ENCODE results near the gene SOD3.

Gene SOD3, protein sequence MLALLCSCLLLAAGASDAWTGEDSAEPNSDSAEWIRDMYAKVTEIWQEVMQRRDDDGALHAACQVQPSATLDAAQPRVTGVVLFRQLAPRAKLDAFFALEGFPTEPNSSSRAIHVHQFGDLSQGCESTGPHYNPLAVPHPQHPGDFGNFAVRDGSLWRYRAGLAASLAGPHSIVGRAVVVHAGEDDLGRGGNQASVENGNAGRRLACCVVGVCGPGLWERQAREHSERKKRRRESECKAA

DNA sequence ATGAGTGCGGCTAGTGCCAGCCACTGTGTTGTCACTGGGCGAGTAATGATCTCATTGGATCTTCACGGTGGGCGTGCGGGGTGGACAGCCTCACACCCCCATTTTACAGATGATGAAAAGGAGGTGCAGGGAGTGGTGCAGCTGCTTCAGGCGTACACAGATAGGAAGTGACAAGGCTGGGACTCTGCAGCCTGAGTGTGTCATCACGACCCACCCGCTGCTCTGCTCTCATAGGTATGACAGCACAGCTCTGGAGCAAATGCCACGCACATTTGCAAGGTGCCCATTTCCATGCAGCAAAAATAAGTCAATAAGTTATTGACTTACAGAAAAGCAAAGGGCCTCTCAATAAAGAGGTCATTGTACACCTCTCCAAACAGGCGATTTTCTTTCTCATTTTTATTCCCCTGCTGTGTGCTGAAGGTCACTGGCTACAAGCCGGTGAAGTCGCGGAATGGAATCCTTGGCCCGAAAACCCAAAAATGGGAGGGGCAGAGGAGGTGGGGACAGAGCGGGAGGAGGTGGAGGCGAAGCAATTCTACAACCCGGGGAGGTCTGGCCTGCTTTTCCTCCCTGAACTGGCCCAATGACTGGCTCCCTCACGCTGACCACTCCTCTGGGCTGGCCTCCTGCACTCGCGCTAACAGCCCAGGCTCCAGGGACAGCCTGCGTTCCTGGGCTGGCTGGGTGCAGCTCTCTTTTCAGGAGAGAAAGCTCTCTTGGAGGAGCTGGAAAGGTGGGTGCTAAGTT lies at the start of gene SOD3:
SOD3 (plus strand) TSS at position 658 of the 750 bp plus-strand sequence. CDS start 3,949 bp downstream, outside the sequence.
- DNase-seq (ENCODE audit: low read depth in 2 of 2), result no peak

DNA sequence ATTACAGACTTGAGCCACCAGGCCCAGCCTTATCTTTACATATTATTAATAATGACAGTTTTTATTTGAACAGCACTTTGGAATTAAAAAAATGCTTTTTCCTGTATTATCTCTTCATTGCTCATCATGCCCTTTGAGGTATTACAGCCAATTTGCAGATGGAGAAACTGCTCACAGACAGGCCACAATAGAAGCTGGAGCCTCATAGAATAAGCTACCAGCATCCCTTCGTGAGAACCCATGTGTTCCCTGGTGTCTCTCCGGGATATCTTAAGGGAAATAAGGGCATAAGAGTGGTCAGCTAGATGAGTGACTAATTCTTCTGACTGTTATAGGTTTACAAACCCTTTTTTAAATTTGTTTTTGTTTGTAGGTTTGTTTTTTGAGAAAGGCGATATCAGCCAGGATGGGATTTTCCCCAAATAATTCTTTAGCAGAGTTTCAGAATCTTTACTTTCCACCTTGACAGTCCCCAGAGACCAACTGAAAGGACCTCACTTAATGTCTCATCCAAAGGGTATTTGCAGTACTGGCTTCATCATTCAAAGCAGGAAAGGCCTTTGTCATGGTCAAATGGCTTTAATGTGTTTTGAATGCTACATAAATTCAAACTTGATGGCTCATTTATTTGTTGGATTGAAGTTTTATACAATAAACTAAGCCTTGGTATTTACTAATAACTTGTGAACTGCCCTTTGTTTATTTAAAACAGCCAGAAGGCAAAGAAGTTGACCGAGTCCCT lies 48.0 kb upstream of the SOD3 start:
- no peak for DNase-seq (ENCODE audit: low read depth in 2 of 2)

DNA sequence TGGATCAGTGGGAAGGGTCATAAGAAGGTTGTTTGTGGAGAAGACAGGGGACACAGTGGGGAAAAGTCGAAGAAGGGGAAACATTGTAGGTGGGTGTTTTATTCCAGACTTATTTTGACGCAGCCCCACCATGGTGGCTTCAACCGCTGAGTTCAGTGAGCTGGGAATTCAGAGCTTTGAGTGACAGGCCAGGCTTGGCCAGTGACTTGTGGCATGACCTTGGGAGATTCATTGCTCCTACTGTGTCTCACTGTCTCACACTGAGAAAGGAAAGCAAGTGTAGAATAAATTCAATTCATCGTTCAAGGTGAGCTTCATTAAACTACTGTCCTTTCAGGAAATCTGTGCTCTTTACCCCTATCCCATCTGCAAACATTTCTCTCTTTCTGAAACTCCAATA lies 47.4 kb upstream of the SOD3 start:
- no peak for DNase-seq (ENCODE audit: low read depth in 2 of 2)

DNA sequence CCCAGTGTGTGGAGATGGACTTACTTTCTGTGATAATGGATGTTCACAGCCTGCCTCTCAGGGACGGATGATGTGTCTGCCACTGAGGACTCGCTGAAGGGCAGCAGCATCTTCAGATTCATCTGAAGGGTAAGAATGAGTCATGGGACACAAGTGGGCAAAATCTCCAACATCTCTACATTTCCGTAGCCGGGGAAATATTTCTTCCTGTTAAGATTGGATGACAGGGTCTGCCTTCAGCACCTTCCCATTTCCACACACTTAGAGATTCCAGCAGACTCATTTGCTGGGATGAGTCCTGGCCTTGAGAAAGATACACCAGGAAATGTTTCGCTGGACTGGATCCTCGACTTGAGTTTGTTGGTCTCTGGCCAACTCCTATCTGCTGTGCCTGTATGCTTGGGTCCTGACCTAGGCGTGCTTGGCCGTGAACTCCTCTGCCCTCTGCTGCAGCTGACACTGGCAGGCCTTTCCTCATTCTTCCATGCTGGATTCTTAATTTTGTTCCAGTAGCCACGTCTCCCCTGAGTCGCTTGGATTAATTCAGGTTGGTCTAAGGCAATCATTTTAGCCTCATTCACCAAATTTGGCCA lies 46.5 kb upstream of the SOD3 start:
- no peak for DNase-seq (ENCODE audit: low read depth in 2 of 2)

DNA sequence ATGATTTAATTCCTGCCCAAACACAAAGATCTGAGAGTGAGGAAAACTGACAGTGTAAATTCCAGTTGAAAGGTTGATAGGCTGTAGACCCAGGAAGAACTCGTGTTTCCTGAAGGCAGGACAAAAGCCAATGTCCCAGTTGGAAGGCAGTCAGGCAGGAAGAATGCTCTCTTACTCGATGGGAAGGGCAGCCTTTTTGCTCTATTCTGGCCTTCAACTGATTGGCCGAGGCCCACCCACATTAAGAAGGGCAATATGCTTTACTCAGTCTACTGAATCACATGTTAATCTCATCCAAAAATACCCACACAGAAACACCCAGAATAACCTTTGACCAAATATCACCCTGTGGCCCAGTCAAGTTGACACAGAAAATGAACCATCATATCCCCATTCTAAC lies 45.3 kb upstream of the SOD3 start:
- no peak for DNase-seq (ENCODE audit: low read depth in 2 of 2)

DNA sequence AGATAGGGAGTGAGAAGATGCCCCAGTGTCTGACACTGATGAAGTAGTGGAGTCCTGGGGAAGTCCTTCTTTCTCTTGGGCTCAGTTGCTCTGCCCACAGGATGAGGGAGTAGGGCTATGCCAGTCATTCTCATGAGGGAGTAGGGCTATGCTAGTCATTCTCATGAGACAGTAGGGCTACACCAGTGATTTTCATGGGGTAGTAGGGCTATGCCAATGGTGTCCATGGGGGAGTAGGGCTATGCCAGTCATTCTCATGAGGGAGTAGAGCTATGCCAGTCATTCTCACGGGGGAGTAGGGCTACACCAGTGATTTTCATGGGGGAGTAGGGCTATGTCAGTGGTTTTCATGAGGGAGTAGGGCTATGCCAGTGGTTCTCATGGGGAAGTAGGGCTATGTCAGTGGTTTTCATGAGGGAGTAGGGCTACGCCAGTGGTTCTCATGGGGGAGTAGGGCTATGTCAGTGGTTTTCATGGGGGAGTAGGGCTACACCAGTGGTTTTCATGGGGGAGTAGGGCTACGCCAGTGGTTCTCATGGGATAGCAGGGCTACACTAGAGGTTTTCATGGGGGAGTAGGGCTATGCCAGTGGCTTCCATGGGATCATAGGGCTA lies 43.3 kb upstream of the SOD3 start:
- DNase-seq (ENCODE audit: low read depth in 2 of 2), result no peak

DNA sequence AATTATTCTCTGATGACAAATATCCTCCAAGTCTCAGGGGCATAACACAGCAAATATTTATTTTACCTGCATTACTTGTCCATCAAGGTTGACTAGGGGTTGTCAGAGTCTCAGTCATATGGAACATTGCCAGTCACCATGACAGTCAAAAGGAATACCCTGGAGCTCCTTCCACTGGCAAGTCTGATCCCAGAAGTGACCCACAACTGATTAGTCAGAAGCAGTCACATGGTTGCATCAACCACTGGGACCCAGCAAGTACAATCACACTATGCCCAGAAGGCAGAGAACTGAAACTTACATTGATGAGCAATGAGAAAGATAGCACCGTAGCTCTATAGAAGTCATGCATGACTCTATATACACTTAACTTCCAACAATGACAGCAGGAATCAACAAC lies 41.9 kb upstream of the SOD3 start:
- DNase-seq (ENCODE audit: low read depth in 2 of 2), result no peak

DNA sequence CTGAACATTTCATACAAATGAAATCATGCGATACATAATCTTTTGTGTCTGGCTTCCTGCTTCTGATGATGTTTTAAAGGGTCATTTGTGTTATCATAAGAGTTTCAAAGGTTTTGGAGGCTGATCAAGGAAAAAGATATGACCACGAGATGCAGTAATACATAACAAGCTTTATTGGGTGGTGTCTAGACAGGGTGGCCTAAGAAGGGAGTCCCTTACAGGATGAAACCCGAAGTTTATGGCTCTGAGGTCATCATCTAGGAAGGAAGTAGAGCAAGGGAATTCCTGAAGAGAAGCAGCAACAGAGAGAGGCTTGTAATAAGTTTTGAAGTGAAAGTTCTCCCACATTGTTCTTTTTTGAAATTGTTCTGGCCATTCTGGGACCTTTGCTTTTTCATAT lies 40.8 kb upstream of the SOD3 start:
- DNase-seq (ENCODE audit: low read depth in 2 of 2), result no peak

DNA sequence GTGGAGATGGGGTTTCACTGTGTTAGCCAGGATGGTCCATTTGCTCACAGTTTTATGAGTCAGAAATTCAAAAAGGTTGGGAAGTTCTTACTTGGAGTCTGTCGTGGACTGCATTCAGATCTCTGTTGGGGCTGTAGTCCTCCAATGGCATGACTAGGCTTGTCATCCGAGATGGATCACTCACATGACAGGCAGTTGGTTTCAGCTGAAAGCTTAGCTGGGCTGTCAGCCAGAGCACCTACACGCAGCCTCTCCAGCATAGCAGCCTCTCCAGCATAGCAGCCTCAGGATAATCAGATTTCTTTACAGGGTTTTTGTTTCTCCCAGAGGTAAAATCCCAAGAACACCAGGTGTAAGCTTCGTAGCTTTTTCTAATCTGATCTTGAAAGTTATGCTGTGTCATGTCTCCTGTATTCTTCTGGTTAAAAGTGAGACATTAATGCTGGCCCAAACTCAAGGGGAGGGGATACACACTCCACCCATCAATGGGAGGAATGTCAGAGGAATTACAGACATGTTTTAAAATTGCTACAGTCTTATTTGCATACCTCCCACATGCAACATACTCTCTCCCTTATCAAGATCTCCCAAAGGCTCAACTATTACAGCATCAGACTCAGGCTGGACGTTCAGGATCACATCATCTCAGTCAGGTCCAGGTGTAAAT lies 31.6 kb upstream of the SOD3 start:
- DNase-seq (ENCODE audit: low read depth in 2 of 2), result no peak

DNA sequence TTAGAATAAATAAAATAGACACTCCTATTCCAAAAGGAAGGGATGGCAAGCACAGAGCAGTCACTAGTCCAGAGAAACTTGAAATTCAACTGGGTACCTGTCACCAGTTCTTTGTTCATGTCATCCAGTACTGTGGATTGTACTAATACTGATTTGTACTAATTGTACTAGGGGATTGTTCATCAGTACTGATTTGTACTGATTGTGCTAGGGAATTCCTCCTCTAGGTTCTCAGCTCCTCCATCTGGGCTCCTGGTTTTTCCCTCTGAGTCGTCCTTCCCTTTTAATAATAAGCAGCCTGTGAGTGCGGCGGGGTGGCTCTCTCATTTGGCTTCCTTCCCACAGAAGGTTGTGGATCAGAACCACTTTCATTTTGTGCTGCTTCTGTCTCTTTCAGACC lies 31.0 kb upstream of the SOD3 start:
- no peak for DNase-seq (ENCODE audit: low read depth in 2 of 2)

DNA sequence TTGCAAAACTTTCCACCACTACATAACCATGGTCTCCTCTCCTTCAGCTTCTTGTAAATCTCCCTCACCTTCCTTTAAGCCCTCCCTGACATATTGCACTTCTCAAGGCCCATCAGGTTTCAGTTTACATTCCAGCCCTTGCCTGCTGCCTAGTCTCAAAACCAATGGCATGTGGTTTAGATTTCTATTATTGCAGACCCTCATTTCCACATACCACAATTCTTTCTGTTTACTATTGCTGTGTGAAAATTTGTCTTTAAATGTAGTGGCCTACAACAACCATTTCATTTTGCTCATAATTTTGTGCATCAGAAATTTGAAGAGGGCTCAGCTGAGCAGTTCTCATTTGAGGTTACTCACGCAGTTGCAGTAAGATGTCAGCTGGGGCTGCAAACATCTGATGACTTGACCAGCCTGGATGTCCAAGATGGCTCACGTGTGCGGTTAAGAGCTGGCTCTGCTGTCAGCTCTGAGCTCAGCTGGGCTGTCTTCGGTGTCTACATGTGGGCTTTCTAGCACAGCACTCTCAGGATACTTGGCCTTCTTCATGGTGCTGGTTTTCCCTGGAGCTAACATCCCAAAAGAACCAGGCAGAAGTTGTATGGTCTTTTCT lies 29.9 kb upstream of the SOD3 start:
- DNase-seq (ENCODE audit: low read depth in 2 of 2), result no peak

DNA sequence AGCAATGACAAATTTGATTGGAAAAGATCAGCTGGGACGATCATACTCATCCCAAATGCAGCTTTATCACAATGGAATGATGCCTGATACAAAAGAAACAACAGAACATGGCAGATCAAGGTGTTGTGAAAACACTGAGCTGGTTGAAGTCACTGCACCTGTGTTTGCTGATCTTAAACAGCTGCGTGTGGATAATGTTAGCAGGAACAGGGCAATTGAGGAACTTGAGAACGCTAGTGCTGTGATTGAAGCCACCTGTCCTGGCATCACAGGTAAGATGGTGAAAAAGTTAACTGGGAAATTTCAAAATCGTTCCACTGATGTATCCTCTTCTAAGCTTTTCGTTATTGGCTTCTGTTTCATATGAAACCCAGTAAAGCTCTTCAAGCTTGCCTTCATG lies 27.4 kb upstream of the SOD3 start:
- DNase-seq (ENCODE audit: low read depth in 2 of 2), result no peak

DNA sequence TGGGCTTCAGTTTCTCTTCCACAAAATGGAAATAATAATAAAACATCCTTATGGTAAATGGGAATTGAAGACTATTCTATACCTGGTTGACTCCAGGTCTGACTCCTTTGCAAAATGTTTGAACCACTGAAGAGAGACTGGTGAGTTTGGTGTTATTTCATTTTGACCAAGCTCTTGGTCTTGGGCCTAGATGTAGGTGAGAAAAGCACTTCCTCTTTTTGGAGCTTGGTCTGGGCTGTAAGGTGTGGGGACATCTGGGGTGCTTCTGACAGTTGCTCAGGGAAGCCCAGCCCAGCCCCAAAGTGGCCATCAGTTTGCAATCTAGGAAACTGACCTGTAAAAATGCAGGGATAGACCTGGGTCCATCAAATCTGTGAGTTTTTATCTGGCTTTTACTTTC lies 26.8 kb upstream of the SOD3 start:
- no peak for DNase-seq (ENCODE audit: low read depth in 2 of 2)

DNA sequence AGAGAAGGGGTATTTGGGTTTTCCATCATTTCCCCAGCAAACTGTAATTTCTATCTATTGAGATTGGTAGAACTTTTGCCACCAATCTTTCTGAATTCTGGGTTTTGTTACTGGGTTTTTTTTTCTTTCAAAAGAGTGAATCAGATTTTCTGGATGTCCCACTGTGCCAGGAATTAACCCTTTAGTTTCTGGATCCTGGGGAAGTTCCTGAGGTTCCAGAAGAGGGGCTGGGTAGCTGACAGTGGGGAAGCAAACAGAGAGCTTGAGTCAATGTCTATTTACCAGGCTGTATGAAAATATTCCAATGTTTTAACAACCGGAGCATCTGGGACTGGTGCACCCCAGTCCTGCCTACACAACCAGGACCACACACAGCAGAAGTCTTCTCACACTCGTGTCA lies 25.8 kb upstream of the SOD3 start:
- DNase-seq (ENCODE audit: low read depth in 2 of 2), result no peak

DNA sequence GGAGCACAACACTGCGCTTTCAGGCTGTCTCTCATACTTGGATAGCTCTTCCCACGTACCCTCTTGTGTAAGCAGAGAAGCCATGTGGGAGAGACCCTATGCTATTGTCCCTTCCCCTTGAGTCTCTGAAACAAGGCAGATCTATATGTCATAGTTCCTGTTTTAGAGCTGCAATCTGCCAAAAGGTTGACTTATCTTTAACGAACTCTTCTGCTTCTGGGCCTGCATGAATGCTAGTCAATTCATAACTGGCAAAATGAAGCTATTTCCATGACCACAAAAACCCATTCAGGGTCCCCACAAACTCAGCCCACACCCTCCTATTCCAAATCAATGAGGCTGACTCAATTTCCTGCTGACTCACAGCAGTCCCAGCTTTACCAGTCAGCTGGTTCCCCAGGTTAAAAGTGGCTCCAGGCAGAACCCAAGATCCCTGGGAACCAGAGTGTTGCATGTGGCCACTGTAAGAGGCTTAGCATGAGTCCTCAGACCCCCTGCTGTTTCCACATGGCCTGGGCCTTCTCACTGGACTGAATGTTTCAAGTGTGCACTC lies 25.3 kb upstream of the SOD3 start:
- no peak for DNase-seq (ENCODE audit: low read depth in 2 of 2)

DNA sequence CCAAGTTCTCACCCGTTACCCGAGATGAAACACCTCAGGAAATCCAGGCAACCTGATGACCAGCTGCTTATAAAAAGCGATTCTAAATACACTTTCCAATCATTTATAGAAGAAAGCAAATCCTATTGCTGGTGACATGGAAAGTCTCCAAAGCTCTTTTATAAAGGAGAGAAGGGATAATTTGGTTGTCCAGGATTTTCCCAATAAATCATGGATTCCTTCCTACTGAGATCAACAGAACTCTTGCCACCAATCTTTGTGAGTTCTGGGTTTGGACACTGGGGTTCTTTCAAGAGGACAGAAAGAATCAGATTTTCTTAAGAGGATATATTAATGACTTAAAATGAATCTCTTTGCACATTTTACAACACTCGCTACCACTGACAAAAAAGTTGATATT lies 24.7 kb upstream of the SOD3 start:
- no peak for DNase-seq (ENCODE audit: low read depth in 2 of 2)

DNA sequence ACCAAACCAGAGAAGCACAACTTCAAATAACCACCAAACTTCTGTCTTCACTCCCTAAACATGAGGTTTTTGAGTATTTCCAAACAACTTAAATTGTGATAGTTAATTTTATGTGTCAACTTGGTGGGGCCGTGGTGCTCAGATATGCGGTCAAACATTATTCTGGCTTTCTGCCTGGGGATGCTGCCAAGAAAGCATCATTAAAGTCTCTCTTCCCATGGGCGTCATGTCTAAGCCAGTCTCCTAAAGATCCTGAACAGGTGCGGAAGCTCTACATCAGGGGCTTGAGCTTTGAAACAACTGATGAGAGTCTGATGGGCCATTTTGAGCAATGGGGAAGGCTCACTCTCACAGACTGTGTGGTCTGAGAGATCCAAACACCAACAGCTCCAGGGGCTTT lies 24.1 kb upstream of the SOD3 start:
- DNase-seq (ENCODE audit: low read depth in 2 of 2), result no peak

DNA sequence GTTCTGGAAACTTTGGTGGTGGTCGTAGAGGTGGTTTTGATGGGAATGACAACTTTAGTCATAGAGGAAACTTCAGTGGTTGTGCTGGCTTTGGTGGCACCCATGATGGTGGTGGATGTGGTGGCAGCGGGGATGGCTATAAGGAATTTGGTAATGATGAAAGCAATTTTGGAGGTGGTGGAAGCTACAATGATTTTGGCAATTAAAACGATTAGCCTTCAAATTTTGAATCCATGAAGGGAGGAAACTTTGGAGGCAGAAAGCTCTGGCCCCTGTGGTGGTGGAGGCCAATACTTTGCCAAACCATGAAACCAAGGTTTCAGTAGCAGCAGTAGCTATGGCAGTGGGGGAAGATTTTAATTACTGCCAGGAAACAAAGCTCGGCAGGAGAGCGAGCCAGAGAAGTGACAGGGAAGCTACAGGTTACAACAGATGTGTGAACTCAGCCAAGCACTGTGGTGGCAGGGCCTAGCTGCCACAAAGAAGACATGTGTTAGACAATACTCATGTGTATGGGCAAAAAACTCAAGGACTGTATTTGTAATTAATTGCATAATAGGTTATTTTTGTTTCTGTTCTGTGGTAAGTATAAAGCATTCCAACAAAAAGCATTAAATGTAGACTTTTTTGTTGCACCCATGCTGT lies 23.2 kb upstream of the SOD3 start:
- no peak for DNase-seq (ENCODE audit: low read depth in 2 of 2)

DNA sequence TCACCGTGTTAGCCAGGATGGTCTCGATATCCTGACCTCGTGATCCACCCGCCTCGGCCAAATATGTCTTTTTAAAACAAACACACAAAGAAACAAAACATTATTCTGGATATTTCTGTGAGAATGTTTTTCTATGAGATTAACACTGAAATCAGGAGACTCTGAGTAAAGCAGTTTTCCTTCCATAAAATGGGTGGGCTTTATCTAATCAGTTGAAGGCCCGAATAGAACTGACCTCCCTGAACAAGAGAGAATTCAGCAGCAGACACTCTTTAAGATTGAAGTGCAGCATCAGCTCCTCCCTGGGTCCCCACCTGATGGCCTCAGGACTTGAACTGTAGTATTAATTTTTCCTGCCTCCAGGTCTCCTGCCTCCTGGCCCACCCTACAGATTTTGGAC lies 22.4 kb upstream of the SOD3 start:
- DNase-seq (ENCODE audit: low read depth in 2 of 2), result no peak

DNA sequence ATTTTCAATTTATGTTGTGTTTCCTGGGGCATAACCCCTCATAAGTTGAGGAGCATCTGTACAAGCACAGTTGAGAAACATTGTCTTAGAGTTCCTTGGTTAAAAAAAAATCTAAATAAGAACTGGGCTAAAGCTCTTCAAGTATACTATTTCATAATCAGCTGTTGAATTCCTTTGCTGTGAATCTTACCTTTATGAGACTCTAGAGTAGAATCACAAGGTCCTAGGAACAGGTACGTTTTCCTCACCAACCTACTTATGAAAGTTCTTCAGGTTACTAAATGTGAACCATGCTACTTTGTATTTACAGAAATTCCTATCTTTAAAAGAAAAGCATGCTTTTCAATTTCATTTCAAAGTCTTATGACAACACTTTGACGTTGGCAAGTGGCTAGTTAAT lies 20.9 kb upstream of the SOD3 start:
- no peak for DNase-seq (ENCODE audit: low read depth in 2 of 2)

Measured in stimulated activated CD8-positive, alpha-beta memory T cell treated with anti-CD3 and anti-CD28 coated beads, Interleukin-15, amount 100 ng/mL, for 4 hours (primary cell).